ENCODE measurements around the gene SPRR2G. TPM values are rescaled to one million over a fixed set of nuclear protein-coding genes. Genes with fewer than 3 reads are reported as not detected.
"Not testable (repeated sequence)": the region's sequence is repeated elsewhere in the genome, so short reads cannot be mapped to it uniquely, and the experiment has no call there.

The SPRR2G gene
- total RNA-seq, result not detected in 3 replicates

DNA sequence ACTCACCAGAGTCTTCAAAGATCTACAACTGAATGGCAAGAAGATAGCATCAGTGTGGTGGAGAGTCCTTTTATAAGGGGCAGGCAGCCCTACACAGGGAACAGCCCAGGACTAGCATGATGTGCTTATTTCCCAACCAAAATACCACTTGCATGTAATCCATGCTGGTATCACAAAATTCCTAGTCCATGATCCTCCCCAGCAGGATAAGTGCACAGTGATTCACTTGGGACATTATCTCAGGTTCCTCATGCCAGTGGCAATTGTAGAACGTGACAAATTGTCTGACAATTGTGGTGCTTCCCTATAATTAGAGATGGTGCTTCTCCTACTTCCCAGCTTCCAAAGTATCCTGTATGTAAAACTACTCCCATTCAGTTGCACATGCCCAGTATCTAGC is at the start of gene SPRR2G:
Gene SPRR2G (minus strand): TSS at position 45 of the 400 bp plus-strand sequence. CDS start 780 bp downstream, outside the sequence.
- no peak within 1 kb of the TSS for H3K4me3 Mint-ChIP-seq
- TF ChIP-seq, protein P1, sequence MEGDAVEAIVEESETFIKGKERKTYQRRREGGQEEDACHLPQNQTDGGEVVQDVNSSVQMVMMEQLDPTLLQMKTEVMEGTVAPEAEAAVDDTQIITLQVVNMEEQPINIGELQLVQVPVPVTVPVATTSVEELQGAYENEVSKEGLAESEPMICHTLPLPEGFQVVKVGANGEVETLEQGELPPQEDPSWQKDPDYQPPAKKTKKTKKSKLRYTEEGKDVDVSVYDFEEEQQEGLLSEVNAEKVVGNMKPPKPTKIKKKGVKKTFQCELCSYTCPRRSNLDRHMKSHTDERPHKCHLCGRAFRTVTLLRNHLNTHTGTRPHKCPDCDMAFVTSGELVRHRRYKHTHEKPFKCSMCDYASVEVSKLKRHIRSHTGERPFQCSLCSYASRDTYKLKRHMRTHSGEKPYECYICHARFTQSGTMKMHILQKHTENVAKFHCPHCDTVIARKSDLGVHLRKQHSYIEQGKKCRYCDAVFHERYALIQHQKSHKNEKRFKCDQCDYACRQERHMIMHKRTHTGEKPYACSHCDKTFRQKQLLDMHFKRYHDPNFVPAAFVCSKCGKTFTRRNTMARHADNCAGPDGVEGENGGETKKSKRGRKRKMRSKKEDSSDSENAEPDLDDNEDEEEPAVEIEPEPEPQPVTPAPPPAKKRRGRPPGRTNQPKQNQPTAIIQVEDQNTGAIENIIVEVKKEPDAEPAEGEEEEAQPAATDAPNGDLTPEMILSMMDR (IDR thresholded peaks at IDR 0.05; ENCODE audit: unreplicated experiment), result no peak
- peaks cover 18% of the 10 kb centered on the region for H3K27me3 Mint-ChIP-seq (ENCODE audit: low read depth)
- H3K4me1 Mint-ChIP-seq, result peaks cover 6% of the 10 kb centered on the region
- H3K27ac Mint-ChIP-seq, result no peak within 1 kb of the TSS
- no peak for DNase-seq (ENCODE audit: low spot score in 2 of 2, unreplicated experiment in 2 of 2)
- no peaks in the 10 kb centered on the region for H3K36me3 Mint-ChIP-seq
- no peaks in the 10 kb centered on the region for H3K9me3 Mint-ChIP-seq

DNA sequence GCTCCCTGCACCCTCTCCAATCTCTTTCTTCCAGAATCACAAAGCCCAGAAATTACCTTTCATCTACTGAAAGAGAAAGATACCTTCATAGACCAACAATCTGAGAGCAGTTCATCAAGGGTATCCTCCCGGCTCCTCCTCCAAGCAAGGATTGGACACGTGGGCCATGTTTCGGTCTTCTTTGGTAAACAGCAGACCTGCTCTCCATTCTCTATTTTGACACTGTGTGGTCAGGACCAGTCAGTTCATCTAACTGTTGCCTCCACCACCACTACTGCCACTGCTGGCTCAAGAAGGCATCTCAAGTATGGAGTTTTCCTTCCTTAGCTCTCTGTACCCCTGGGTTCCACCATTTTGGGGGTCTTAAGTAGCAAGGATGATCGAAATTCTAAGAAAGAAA is 44.5 kb upstream of the SPRR2G start:
- TF ChIP-seq, protein P1 (IDR thresholded peaks at IDR 0.05; ENCODE audit: unreplicated experiment), result no peak
- H3K9me3 Mint-ChIP-seq, result no peaks in the 10 kb centered on the region
- no peak overlapping the region for H3K27ac Mint-ChIP-seq
- H3K4me1 Mint-ChIP-seq, result peaks cover 8% of the 10 kb centered on the region
- DNase-seq (ENCODE audit: low spot score in 2 of 2, unreplicated experiment in 2 of 2), result no peak
- H3K27me3 Mint-ChIP-seq (ENCODE audit: low read depth), result peaks cover 54% of the 10 kb centered on the region
- no peak overlapping the region for H3K4me3 Mint-ChIP-seq
- H3K36me3 Mint-ChIP-seq, result no peaks in the 10 kb centered on the region

DNA sequence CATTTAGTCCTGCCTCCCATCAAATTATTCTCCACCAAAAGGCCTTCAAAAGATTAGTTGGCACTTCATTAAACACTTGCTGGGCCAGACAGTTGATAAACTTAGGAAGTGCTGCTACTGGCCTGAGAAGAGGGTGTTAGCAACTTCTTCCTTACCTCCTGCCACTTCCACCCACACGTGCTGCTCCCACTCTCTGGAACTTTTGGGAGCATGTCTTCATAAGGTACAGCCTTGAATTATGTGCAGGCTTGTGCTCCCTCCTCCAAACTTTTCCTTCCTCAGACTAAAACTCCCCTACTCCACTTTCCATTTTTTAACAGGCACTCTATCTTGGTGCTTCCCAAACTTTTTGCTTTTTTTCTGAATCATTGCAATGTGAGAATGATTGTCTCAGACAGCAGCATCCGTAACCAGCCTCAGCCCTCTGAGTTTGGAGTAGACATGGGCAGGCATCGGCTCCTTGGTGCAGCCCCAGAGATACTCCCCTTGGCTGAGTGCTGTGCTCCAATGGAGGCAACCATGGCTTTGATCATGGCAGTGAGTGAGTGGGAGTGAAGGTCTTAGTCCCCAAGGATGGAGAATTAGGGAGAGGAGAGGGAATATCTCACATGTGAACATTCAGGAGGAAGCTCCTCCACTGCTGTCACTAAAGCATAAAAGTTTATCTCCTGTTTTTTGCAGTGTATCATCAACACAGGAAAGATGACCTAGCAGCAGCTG is 43.8 kb upstream of the SPRR2G start:
- Mint-ChIP-seq H3K4me1 (peaks cover 8% of the 10 kb centered on the region), H3K36me3 (no peaks in the 10 kb centered on the region)
- TF ChIP-seq, protein P1 (IDR thresholded peaks at IDR 0.05; ENCODE audit: unreplicated experiment), result no peak

DNA sequence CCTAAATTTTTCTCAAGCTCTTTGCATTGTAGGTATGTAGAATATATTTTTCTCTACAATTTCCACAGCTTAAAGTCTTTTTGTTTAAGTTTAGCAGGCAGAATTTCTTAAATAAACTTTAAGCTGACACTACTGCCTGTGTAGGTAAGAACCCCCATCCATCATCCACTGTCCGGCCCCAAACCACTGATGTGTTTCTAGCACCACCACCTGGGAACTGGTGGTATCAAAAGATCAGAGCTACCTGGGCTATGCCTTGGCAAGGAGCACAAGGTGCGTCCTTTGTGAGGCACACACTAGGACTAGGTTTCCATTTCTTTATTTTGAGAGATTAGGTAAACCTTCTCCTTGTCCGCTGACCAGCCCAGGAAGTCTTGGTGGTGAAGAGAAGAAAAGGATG is 42.0 kb upstream of the SPRR2G start:
- Mint-ChIP-seq H3K36me3 (no peaks in the 10 kb centered on the region), H3K27ac (no peak overlapping the region), H3K4me3 (no peak overlapping the region), H3K4me1 (peaks cover 8% of the 10 kb centered on the region), H3K27me3 (ENCODE audit: low read depth) (peaks cover 35% of the 10 kb centered on the region), H3K9me3 (no peaks in the 10 kb centered on the region)
- DNase-seq (ENCODE audit: low spot score in 2 of 2, unreplicated experiment in 2 of 2), result peak in 1 of 2 experiments; percentile 52
- TF ChIP-seq, protein P1 (IDR thresholded peaks at IDR 0.05; ENCODE audit: unreplicated experiment), result peak; percentile 53

More for the DNA sequence above, 43.8 kb upstream of the SPRR2G start:
- H3K9me3 Mint-ChIP-seq, result no peaks in the 10 kb centered on the region
- no peak overlapping the region for H3K27ac Mint-ChIP-seq
- DNase-seq (ENCODE audit: low spot score in 2 of 2, unreplicated experiment in 2 of 2), result no peak
- H3K27me3 Mint-ChIP-seq (ENCODE audit: low read depth), result peaks cover 49% of the 10 kb centered on the region
- H3K4me3 Mint-ChIP-seq, result no peak overlapping the region

DNA sequence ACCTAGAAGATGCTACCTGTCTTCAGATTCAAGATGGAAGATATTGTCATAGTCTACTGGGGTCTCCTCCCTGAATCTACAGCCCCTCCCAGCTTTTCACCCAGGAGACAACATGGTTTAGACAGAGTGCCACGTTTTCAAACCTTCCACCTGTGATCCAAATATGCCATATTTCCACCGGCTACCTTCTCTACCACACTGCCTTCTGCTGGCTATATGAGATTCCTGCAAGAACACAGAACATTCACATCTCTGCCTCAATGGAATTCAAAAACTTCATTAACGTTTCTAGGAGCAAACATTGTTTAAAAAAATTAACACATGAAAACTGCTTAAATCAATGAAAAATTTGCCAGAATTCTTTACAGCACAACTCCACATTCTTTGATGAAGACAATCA is 39.7 kb upstream of the SPRR2G start:
- peaks cover 7% of the 10 kb centered on the region for H3K36me3 Mint-ChIP-seq
- H3K27ac Mint-ChIP-seq, result no peak overlapping the region
- H3K9me3 Mint-ChIP-seq, result peaks cover 18% of the 10 kb centered on the region
- H3K4me3 Mint-ChIP-seq, result no peak overlapping the region
- TF ChIP-seq, protein P1 (IDR thresholded peaks at IDR 0.05; ENCODE audit: unreplicated experiment), result no peak
- DNase-seq (ENCODE audit: low spot score in 2 of 2, unreplicated experiment in 2 of 2), result no peak
- peaks cover 19% of the 10 kb centered on the region for H3K27me3 Mint-ChIP-seq (ENCODE audit: low read depth)
- peaks cover 8% of the 10 kb centered on the region for H3K4me1 Mint-ChIP-seq

DNA sequence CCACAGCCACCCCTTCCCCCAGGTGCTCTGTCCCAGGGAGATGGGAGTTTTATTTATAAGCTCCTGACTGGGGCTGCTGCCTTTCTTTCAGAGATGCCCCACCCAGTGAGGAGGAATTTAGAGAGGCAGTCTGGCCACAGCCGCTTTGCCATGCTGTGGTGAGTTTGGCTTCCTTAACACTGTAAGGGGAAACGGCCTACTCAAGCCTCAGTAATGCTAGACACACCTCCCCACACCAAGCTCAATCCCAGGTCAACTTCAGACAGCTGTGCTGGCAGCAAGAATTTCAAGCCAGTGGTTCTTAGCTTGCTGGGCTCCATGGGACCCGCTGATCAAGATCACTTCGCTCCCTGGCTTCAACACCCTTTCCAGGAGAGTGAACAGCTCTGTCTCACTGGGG is 37.6 kb upstream of the SPRR2G start:
- H3K27ac Mint-ChIP-seq, result not testable (repeated sequence)
- peaks cover 31% of the 10 kb centered on the region for H3K9me3 Mint-ChIP-seq

More for the DNA sequence above, 37.6 kb upstream of the SPRR2G start:
- not testable (repeated sequence) for H3K27me3 Mint-ChIP-seq (ENCODE audit: low read depth); DNase-seq (ENCODE audit: low spot score in 2 of 2, unreplicated experiment in 2 of 2); H3K36me3 Mint-ChIP-seq; H3K4me3 Mint-ChIP-seq; H3K4me1 Mint-ChIP-seq
